ENCODE data around the gene ATP8A2.
"Not testable (repeated sequence)": the region's sequence is repeated elsewhere in the genome, so short reads cannot be mapped to it uniquely, and the experiment has no call there.

The ATP8A2 gene

DNA sequence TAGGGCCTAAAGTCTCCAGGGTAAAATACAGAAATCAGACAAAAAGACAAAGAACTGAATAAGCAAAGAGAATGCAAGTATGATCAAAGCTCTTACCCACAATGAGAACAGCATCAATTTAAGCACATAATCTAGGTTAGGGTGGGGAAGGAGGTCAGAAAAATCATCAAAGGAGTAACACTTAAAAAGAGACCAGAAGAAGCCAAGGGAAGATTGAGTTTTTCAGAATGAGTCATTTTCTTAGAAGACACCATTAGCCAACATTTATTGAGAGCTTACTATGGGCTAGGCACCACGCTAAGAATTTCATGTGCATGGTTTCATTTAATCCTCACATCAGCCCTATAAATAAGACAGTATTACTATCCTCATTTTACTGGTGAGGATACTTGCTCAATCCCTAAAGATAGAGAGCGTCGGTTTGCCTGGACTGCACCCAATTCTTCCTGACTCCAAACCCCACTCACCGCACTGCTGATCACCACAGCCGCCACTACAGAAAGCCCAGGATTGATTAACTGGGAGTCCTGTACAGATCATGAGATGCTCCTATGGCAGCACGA, 681.7 kb downstream of the ATP8A2 start:
- no peak for DNase-seq

DNA sequence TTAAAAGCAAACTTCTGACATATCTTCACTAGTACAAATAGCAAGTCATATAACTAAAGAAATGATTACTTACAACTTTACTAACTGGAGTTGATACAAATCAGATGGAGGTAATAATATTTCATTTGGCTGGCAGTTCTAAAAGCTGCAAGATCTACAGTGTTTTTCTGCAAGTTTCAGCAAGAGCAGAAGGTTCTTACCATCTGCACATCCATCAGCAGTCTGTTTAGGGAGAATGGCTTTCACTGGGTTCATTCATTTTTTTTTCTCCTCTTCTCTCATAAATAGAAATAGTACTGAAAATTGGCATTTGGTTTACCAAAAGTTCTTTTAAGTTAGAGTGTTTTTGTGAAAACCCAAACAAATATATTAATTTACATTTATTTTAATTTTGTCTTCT, 683.1 kb downstream of the ATP8A2 start:
- no peak for DNase-seq

DNA sequence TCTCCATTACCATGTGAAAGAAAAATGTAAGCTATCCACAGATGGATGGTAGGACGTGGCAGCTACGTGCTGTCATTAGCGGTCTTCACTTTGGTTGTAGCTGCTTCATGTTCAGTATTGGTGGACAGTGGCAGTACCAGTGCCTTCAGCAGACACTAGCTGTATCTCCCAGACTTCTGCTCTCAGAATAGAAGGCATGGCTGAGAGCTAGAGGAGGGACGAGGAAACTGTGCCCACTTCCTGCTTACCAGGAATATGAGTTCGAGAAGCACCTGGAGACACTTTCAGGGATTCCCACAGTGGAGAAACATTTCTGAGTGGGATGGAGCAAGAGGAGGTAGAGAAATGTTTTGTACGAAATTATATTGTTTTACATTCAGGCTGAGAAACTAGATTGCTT, 686.9 kb downstream of the ATP8A2 start:
- DNase-seq: no peak

DNA sequence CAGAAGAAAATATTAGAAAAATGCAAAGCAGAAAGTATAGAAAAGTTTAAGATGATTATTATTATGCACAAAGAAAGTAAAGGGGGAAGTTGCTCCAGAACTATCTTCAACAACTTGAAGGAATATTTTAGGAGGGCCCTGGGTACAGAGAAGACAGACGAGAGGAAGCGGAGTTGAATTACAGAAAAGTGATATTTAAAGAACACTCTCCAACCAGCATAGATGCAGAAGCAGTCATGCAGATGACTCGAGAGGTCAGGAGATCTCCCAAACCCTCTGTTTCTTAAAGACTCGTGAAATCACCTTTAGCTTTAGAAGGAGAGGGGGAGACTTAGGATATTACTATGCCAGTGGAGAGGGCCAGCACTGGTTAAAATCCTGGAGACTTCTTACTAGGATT, 688.6 kb downstream of the ATP8A2 start:
- DNase-seq: no peak

DNA sequence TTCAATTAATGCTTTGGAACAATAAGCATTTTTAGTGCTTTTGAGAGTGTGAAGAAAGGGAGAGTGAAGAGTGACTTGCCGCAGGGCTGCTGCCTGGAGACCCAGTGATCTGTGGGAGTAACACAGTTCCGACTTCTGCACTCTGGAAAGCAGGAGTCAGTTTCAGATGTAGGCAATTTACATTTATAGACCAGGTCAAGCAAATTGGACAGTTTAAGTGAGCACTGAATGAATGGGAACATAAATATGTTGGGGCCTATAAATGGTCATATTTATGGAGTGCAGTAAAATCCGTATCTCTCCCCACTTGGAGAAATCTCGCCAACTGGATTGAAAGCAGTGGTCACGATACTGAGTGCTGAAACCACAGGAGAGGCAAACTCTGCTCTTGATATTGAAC, 689.5 kb downstream of the ATP8A2 start:
- DNase-seq: no peak

DNA sequence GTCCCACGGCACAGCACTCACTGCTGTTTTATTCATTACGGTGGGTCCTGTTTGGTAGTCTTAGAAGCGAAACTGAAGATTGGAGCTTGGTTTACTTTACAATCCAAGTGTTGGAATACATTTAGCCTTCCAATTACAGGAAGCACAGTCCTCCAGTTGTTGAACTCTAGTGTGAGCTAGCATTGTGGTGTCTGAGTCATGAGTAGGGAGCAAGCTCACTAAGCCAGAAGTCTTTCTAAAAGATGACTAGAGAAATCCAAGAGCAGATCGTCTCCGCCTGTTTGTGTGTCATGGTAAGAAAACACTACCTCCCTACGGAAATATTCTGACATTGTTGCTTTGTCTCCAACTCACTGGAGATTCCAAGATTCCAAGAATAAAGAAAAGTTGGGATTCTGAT, 690.2 kb downstream of the ATP8A2 start:
- no peak for DNase-seq

DNA sequence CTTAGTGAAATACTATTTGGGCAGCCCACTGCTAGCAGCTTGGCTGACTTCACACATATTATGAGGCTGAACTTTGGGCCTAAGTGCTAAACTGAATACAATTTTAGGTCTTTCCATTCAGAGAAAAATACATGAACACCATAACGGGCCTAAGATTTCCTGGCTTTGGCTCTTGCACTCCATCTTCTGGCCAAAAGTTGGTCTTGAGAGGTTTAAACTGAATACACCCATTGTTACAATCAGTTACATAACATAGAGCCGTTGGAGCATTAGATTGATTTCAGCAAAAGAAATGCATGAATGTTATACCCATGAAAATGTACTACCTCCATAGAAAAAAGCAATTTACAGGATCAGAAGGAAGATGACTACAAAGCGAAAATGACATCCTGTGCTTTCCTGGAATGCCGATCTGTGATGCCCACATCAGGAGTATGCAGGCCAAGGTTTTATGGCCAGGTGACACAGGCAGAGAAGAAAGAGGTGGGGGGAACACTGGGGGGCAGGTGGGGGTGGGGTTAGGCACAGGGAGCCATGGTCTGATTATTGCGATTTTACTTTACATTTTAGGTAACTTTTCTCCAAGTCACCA, 691.2 kb downstream of the ATP8A2 start:
- DNase-seq: no peak

DNA sequence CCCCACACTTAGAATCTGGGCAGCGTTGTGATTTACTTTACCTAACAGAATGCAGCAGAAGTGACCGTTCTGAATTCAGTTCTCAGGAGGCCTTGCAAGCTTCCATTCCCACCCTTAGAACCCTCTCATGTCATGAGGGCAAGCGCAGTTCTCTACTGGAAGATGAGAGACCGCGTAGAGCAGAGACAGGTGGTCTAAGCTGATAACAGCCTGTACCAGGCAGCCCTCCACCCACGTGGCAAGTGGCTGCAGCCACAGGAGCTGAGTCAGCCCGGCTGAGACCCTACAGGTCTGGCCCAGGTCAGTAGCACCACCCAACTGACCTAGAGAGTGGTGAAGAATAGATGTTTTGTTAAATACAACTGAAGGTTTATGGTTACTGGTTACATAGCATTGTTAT, 694.7 kb downstream of the ATP8A2 start:
- DNase-seq: not testable (repeated sequence)

DNA sequence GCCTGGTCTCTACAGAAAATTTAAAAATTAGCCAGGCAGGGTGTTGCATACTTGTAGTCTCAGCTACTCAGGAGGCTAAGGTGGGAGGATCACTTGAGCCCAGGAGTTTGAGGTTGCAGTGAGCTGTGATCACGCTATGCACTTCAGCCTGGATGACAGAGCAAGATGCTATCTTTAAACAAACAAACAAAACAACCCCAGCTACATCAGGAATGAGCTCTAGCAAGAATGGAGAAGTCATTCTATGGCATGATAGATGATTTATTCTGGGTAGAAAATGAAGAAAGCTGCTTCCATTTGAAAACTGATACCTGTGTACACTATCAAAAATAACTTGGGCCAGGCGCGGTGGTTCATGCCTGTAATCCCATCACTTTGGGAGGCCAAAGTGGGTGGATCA, 695.8 kb downstream of the ATP8A2 start:
- DNase-seq: no peak

DNA sequence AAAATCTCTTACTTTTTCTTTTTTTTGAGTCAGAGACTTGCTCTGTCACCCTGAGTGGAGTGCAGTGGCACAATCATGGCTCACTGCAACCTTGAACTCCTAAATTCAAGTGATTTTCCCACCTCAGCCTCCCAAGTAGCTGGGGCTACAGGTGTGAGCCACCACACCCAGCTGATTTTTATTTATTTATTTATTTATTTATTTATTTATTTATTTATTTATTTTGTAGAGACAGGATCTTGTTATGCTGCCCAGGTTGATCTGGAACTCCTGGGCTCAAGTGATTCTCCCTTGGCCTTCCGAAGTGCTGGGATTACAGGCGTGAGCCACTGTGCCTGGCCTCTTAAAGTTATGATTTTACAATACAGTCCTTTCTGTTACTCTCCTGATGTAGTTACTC, 696.6 kb downstream of the ATP8A2 start:
- not testable (repeated sequence) for DNase-seq

DNA sequence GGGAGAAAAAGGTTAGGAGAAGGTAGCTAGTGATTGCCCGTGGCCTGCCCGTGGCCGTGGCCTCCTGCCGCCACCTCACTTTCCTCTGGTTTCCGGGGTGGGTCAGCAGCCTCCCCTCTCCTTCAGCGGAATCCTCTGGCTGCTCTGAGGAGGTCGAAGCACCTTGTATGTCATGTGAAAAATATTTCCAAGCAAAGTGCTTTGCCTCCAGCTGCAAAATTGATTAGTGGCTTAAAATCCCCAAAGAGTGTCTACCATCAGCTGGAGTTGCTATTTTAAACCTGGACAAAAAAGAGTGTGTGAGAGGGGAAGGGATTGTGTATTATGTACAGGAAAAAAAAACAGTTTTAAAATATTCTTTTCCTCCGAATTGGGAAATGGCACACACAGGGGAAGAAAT, 697.9 kb downstream of the ATP8A2 start:
- not testable (repeated sequence) for DNase-seq

DNA sequence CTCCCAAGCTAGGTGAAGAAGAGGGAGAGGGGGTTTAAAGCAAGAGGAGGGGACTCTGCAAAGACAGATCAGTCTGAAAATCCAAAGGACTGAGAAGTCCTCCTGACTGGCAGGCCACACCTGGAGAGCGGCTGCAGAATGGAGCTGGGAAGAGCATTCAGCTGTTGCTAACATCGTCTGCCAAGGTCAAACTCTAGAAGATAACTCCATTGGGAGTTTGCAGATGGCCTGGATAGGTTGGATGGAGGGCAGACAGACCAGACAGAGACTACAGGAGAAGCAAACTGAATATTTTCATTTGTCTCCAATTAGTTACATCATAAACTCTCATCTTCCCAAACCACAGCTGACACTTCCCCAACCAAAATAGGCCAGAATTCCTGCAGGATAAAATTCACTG, 699.9 kb downstream of the ATP8A2 start:
- DNase-seq: no peak

DNA sequence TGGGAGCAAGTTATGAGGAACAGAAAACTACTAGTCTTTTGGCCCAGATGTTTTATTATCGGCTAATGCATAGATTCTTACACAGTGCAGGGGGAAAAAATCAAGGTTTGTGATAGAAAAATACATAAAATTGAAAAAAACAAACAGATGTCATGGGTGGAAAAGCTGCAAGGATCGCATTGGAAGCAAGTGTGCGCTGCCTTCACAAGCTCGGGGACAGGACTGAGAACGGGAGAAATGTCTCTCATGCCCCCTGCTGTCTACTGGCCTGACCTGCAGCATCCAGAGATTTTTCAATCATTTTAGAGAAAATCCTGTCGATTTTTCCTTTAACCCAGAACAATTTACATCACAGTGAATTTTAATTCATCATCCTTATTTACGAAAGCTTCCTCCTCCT, 700.6 kb downstream of the ATP8A2 start:
- DNase-seq: not testable (repeated sequence)

DNA sequence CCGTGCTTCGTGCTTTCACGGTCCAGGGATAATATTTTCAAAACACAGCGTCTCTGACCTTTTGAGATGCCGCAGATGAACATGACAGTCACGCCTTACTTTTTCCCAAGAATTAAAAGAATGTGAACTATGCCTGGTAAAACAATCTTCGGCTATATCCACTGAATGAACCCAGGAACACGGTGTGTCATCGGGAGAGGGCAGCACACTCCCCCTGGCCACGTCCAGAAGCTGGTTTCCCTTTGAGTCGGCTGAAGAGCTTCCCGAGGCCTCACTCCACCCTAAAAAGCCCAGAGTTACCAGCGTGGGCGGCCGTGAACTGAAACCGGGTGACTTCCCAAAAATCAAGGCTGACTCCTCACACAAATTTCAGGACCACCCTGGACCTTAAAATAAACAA, 702.9 kb downstream of the ATP8A2 start:
- DNase-seq: no peak

Data from activated gamma-delta T cell (primary cell).